OCI-LY7 (cell line): Measurements from ENCODE around the gene EIF4E2.
A peak's percentile ranks its signal among the peaks of the same experiment; 100 is the strongest.

Source experiments
- EZH2phosphoT487 ChIP-seq: fragments of 200-600 bp; sonication (generic); IDR thresholded peaks from 2 replicates; pipeline ENCODE4 v1.6.1; 2018; ENCODE audit warnings: low read depth, borderline replicate concordance, mild to moderate bottlenecking, mixed run types, antibody characterized with exemption, low read length, moderate library complexity, mixed read lengths
- TF ChIP-seq, protein P1 (sequence below): fragments of 200-600 bp; sonication (generic); conservative IDR thresholded peaks from 2 replicates; pipeline ENCODE4 v1.5.1; 2014; ENCODE audit warnings: mild to moderate bottlenecking, antibody characterized with exemption, low read length, moderate library complexity, mixed read lengths

DNA sequence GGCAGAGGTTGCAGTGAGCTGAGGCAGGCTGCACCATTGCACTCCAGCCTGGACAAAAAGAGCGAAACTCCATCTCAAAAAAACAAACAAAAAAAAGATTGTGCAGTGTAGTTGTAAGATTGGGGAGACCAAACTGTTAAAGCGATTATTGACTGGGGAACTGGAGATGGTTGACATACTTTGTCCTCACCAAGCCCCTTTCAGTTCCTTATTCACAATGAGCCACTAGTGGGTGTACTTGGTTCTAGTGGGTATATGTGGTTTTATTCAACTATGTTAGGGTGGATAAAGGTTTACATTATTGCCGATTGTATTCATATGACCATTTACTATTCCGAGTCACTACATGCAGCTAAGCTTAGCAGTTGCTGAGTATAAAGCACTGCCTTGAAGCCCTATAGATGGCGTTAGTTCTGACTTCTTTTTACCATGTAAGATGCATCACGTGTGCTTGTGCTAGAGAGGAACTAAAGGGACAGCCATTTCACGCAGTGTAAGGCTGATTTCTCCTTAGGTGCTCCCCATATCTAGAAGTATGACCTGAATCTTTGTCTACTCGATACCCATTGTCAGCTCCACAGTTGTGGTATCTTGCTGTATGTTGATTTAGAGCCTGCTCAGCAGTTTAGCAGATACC, 12.1 kb downstream of the EIF4E2 start:
- TF ChIP-seq, protein P1, sequence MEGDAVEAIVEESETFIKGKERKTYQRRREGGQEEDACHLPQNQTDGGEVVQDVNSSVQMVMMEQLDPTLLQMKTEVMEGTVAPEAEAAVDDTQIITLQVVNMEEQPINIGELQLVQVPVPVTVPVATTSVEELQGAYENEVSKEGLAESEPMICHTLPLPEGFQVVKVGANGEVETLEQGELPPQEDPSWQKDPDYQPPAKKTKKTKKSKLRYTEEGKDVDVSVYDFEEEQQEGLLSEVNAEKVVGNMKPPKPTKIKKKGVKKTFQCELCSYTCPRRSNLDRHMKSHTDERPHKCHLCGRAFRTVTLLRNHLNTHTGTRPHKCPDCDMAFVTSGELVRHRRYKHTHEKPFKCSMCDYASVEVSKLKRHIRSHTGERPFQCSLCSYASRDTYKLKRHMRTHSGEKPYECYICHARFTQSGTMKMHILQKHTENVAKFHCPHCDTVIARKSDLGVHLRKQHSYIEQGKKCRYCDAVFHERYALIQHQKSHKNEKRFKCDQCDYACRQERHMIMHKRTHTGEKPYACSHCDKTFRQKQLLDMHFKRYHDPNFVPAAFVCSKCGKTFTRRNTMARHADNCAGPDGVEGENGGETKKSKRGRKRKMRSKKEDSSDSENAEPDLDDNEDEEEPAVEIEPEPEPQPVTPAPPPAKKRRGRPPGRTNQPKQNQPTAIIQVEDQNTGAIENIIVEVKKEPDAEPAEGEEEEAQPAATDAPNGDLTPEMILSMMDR: 0 out of 2 replicates have a peak, but pooled peaks have one; percentile 25
- TF ChIP-seq EZH2phosphoT487: no peak
